ENCODE data around the gene KIRREL3. TPM values are rescaled to one million over a fixed set of nuclear protein-coding genes. Genes with fewer than 3 reads are reported as not detected.
A peak's percentile ranks its signal among the peaks of the same experiment; 100 is the strongest.

Gene KIRREL3
- total and polyA plus RNA-seq, 9 of the 15 experiments (the other 6 are each of a cell fraction or from before 2014, with no cell fraction given) = 0.04 to 0.10 TPM; not detected in 7

DNA sequence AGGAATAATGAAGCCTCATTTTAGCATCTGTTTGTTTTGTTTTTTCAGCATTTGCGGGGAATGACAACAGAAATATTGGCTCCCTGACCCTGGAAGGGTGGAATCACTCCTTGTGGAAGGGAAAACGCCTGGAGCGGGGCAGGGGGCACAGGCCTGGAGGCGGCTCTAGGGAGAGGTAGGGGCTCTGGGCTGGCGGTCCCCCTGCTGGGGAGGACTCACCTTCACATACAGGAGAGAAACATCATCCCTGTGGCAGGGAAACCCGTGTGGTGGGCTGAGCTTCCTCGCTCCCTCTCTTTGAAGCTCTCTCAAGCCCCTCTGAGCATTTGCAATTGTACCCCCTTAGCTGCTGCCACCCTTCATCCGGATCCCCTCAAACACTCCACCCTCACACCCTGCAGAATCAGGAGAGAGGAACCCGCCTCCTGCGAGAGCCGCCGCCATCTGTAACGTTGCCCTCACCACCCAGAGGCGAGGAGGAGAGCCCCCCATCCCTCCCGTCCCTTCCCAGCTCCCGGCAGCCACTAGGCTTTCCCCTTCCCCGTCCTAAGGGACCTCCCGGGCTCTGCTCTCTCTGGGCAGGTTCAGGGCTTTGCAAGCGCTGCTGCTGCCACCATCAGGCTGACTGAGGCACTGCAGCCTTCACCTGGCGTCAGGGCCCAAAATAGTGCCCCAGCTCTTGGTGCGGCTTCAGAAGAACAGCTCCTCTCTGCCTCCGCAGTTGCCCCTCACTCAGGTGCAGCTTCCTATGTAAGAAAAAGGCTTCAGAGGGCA, 10.4 kb downstream of the KIRREL3 start:
- ChIA-PET CTCF (ENCODE audit: low intra/inter-chr PET ratio) (interaction anchor here (0.7 to 2.1 kb wide), 2 partner anchors 274 to 383 kb away, joined by 3 to 6 read pairs; no protein-coding TSS in a partner anchor), POLR2A (interaction anchor here (1.2 kb wide), 1 partner anchor 383 kb away, joined by 3 read pairs; no protein-coding TSS in a partner anchor)
- Histone ChIP-seq H2AFZ (ENCODE audit: low read depth, low read length) (no peak overlapping the region), H3K27me3 (ENCODE audit: control insufficient read depth in 2 of 2, insufficient read depth in 2 of 2, low read length in 2 of 2) (peaks cover 0 to 8% of the 10 kb centered on the region in 2 experiments; a peak in 2 of 5 replicates), H3K4me3 (no peak overlapping the region), H4K20me1 (replicated peaks; ENCODE audit: control insufficient read depth, insufficient read depth, low read length) (no peaks in the 10 kb centered on the region), H3K4me1 (replicated peaks in 1 of 2; ENCODE audit: control insufficient read depth in 2 of 2, insufficient read depth in 2 of 2, low read length in 2 of 2) (no peaks in the 10 kb centered on the region), H3K36me3 (ENCODE audit: control insufficient read depth, insufficient read depth, low read length) (no peaks in the 10 kb centered on the region), H3K9me1 (ENCODE audit: control insufficient read depth, insufficient read depth, low read length) (no peaks in the 10 kb centered on the region), H3K9ac (ENCODE audit: insufficient read depth in 1 of 2, low read depth in 2 of 2, low read length in 2 of 2) (no peak overlapping the region), H3K4me2 (ENCODE audit: insufficient read depth, low read length) (no peak overlapping the region), H3K79me2 (ENCODE audit: control insufficient read depth, insufficient read depth, low read length) (no peaks in the 10 kb centered on the region), H3K9me3 (replicated peaks; ENCODE audit: control insufficient read depth, insufficient read depth, low read depth, low read length) (no peaks in the 10 kb centered on the region), H3K27ac (ENCODE audit: extremely low read depth, low read depth, low read length) (no peak overlapping the region)
- ATAC-seq = peak; percentile 99
- WGBS (ENCODE audit: insufficient coverage, low coverage, missing lambda C conversion rate) = under 1% methylated on average over 17 of the region's 22 CpGs
- in situ Hi-C loops (cut with MboI) (loop anchor here (10.0 to 25.0 kb wide), 3 partner anchors 278 to 678 kb away; partner anchors contain the start of gene DCPS), intact Hi-C loops (cut with micrococcal nuclease) (loop anchor here (1.0 to 2.0 kb wide), 4 partner anchors 115 to 550 kb away; no protein-coding TSS in a partner anchor)
- peak; percentile 51 for FAIRE-seq
- BruUV-seq (replicated peaks) = no TSS peak
- DNase-seq (ENCODE audit: extremely low read depth in 1 of 4, low spot score in 3 of 4) = peak; percentile 56 to 81 (median 72)
- TF ChIP-seq, protein P1, sequence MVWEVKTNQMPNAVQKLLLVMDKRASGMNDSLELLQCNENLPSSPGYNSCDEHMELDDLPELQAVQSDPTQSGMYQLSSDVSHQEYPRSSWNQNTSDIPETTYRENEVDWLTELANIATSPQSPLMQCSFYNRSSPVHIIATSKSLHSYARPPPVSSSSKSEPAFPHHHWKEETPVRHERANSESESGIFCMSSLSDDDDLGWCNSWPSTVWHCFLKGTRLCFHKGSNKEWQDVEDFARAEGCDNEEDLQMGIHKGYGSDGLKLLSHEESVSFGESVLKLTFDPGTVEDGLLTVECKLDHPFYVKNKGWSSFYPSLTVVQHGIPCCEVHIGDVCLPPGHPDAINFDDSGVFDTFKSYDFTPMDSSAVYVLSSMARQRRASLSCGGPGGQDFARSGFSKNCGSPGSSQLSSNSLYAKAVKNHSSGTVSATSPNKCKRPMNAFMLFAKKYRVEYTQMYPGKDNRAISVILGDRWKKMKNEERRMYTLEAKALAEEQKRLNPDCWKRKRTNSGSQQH (CRISPR knock-in tag; IDR thresholded peaks at IDR 0.05) = no peak
- TF ChIP-seq KDM1A (IDR thresholded peaks at IDR 0.05) (no peak), ZNF24 (IDR thresholded peaks at IDR 0.05) (no peak), RAD21 (CRISPR knock-in tag; conservative IDR thresholded peaks at IDR 0.05 in 1 of 2, IDR thresholded peaks at IDR 0.05 in 1 of 2) (peak; percentile 71 to 81), STAG1 (CRISPR knock-in tag; IDR thresholded peaks at IDR 0.05; ENCODE audit: borderline replicate concordance) (peak; percentile 36; the same call in 1 of the 2 replicates), SMC3 (conservative IDR thresholded peaks at IDR 0.05; ENCODE audit: insufficient read depth, low read depth, low read length) (peak; percentile 77)
- TF ChIP-seq, protein P2, sequence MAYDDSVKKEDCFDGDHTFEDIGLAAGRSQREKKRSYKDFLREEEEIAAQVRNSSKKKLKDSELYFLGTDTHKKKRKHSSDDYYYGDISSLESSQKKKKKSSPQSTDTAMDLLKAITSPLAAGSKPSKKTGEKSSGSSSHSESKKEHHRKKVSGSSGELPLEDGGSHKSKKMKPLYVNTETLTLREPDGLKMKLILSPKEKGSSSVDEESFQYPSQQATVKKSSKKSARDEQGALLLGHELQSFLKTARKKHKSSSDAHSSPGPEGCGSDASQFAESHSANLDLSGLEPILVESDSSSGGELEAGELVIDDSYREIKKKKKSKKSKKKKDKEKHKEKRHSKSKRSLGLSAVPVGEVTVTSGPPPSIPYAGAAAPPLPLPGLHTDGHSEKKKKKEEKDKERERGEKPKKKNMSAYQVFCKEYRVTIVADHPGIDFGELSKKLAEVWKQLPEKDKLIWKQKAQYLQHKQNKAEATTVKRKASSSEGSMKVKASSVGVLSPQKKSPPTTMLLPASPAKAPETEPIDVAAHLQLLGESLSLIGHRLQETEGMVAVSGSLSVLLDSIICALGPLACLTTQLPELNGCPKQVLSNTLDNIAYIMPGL (CRISPR knock-in tag; IDR thresholded peaks at IDR 0.05) = no peak
- TF ChIP-seq, protein P3, sequence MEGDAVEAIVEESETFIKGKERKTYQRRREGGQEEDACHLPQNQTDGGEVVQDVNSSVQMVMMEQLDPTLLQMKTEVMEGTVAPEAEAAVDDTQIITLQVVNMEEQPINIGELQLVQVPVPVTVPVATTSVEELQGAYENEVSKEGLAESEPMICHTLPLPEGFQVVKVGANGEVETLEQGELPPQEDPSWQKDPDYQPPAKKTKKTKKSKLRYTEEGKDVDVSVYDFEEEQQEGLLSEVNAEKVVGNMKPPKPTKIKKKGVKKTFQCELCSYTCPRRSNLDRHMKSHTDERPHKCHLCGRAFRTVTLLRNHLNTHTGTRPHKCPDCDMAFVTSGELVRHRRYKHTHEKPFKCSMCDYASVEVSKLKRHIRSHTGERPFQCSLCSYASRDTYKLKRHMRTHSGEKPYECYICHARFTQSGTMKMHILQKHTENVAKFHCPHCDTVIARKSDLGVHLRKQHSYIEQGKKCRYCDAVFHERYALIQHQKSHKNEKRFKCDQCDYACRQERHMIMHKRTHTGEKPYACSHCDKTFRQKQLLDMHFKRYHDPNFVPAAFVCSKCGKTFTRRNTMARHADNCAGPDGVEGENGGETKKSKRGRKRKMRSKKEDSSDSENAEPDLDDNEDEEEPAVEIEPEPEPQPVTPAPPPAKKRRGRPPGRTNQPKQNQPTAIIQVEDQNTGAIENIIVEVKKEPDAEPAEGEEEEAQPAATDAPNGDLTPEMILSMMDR (IDR thresholded peaks at IDR 0.05 in 2 of 3, conservative IDR thresholded peaks at IDR 0.05 in 1 of 3; ENCODE audit: insufficient read depth in 2 of 3, low read depth in 1 of 3, low read length in 3 of 3) = peak; percentile 83 to 89 (median 84)
- TF ChIP-seq, protein P4, sequence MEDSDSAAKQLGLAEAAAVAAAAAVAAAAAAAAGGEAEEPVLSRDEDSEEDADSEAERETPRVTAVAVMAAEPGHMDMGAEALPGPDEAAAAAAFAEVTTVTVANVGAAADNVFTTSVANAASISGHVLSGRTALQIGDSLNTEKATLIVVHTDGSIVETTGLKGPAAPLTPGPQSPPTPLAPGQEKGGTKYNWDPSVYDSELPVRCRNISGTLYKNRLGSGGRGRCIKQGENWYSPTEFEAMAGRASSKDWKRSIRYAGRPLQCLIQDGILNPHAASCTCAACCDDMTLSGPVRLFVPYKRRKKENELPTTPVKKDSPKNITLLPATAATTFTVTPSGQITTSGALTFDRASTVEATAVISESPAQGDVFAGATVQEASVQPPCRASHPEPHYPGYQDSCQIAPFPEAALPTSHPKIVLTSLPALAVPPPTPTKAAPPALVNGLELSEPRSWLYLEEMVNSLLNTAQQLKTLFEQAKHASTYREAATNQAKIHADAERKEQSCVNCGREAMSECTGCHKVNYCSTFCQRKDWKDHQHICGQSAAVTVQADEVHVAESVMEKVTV (CRISPR knock-in tag; IDR thresholded peaks at IDR 0.05) = peak; percentile 66

All from K562 (cell line).